Measurements from ENCODE around the gene DDI1. TPM values are rescaled to one million over a fixed set of nuclear protein-coding genes. Genes with fewer than 3 reads are reported as not detected.
"Not testable (repeated sequence)": the region's sequence is repeated elsewhere in the genome, so short reads cannot be mapped to it uniquely, and the experiment has no call there.

Gene DDI1
- total and polyA plus RNA-seq, 8 donors = not detected

- ATAC-seq (no peak), FAIRE-seq (no peak), DNase-seq (no peak)
- Histone ChIP-seq H3K27ac (no peak overlapping the region), H3K9me3 (no peaks in the 10 kb centered on the region), H3K4me1 (no peaks in the 10 kb centered on the region), H3K27me3 (no peaks in the 10 kb centered on the region), H3K4me3 (no peak overlapping the region), H3K36me3 (no peaks in the 10 kb centered on the region)
- intact Hi-C loops (cut with DNase I) = no loop called here
- TF ChIP-seq CTCF (IDR thresholded peaks at IDR 0.05) = no peak
- WGBS, 2 donors = 79 to 81% methylated on average over 6 of the region's 6 CpGs
These were observed 7.3 kb downstream of the DDI1 start for GRCh38 chr11:104043678-104044239.

GRCh38 chr11:104046331-104046730 lies 9.9 kb downstream of the DDI1 start:
- Histone ChIP-seq H3K9me3 (no peaks in the 10 kb centered on the region), H3K36me3 (no peaks in the 10 kb centered on the region), H3K4me3 (no peak overlapping the region), H3K27me3 (no peaks in the 10 kb centered on the region), H3K27ac (no peak overlapping the region), H3K4me1 (no peaks in the 10 kb centered on the region)
- ATAC-seq (no peak), FAIRE-seq (no peak), DNase-seq (no peak)
- intact Hi-C loops (cut with DNase I) = no loop called here
- 91 to 96% methylated on average over 2 of the region's 2 CpGs for WGBS, 2 donors
- TF ChIP-seq CTCF (IDR thresholded peaks at IDR 0.05) = no peak

- FAIRE-seq; H3K27me3 ChIP-seq; H3K4me3 ChIP-seq; H3K27ac ChIP-seq; ATAC-seq; DNase-seq; H3K36me3 ChIP-seq; H3K9me3 ChIP-seq; intact Hi-C loops (cut with DNase I); H3K4me1 ChIP-seq: not testable (repeated sequence)
- WGBS, 2 donors = 87 to 97% methylated on average over 3 of the region's 3 CpGs
These were observed 10.4 kb downstream of the DDI1 start for GRCh38 chr11:104046858-104047257.

- Histone ChIP-seq H3K9me3 (no peaks in the 10 kb centered on the region), H3K36me3 (no peaks in the 10 kb centered on the region), H3K27ac (no peak overlapping the region), H3K27me3 (no peaks in the 10 kb centered on the region), H3K4me1 (peaks cover 0 to 4% (median 3%) of the 10 kb centered on the region in 3 donors), H3K4me3 (no peak overlapping the region)
- no peak for TF ChIP-seq CTCF (IDR thresholded peaks at IDR 0.05)
- no peak for DNase-seq
- intact Hi-C loops (cut with DNase I) = no loop called here
- 91 to 93% methylated on average over 4 of the region's 4 CpGs for WGBS, 2 donors
- no peak for ATAC-seq
- no peak for FAIRE-seq
These were observed 12.7 kb downstream of the DDI1 start for GRCh38 chr11:104049116-104049515.

GRCh38 chr11:104051778-104052177 lies 15.3 kb downstream of the DDI1 start:
- TF ChIP-seq CTCF (IDR thresholded peaks at IDR 0.05) = no peak
- no peak for FAIRE-seq

More at GRCh38 chr11:104051778-104052177, 15.3 kb downstream of the DDI1 start:
- Histone ChIP-seq H3K27me3 (no peaks in the 10 kb centered on the region), H3K4me3 (no peak overlapping the region), H3K4me1 (peaks cover 12 to 22% (median 14%) of the 10 kb centered on the region in 3 donors), H3K27ac (no peak overlapping the region), H3K9me3 (no peaks in the 10 kb centered on the region), H3K36me3 (no peaks in the 10 kb centered on the region)
- ATAC-seq (no peak), DNase-seq (no peak)
- intact Hi-C loops (cut with DNase I) = no loop called here
- WGBS, 2 donors = 87 to 95% methylated on average over 4 of the region's 4 CpGs

Measured in pancreas (tissue), 10 donors.